HG03025 (cell line): ENCODE results near the gene PPP1R9B.

Experiments used
- ATAC-seq: cut with Tn5 transposase; IDR thresholded peaks from one replicate; pipeline ENCODE4 v1.9.1; 2021; ENCODE audit warnings: mild to moderate bottlenecking, moderate library complexity; ENCODE audit not compliant: unreplicated experiment, low FRiP score

The PPP1R9B gene

GRCh38 chr17:50187751-50188530 is 37.5 kb upstream of the PPP1R9B start:
- ATAC-seq = no peak

GRCh38 chr17:50187394-50187725 is 36.9 kb upstream of the PPP1R9B start:
- no peak for ATAC-seq

- ATAC-seq = no peak
Measured at GRCh38 chr17:50186661-50187393, 36.4 kb upstream of the PPP1R9B start.

GRCh38 chr17:50185631-50186471 is 35.4 kb upstream of the PPP1R9B start:
- ATAC-seq = no peak

GRCh38 chr17:50184611-50185398 is 34.3 kb upstream of the PPP1R9B start:
- ATAC-seq = no peak

GRCh38 chr17:50184064-50184463 is 33.6 kb upstream of the PPP1R9B start:
- ATAC-seq = no peak

- no peak for ATAC-seq
Measured at GRCh38 chr17:50183421-50183994, 33.0 kb upstream of the PPP1R9B start.

GRCh38 chr17:50182783-50183420 is 32.4 kb upstream of the PPP1R9B start:
- no peak for ATAC-seq

GRCh38 chr17:50181591-50182560 is 31.4 kb upstream of the PPP1R9B start:
- no peak for ATAC-seq

- ATAC-seq = no peak
Measured at GRCh38 chr17:50181144-50181543, 30.7 kb upstream of the PPP1R9B start.

GRCh38 chr17:50180620-50181019 is 30.1 kb upstream of the PPP1R9B start:
- ATAC-seq = no peak

- ATAC-seq = no peak
Measured at GRCh38 chr17:50180111-50180510, 29.6 kb upstream of the PPP1R9B start.

- ATAC-seq = peak; percentile 47
Measured at GRCh38 chr17:50177983-50178834, 27.7 kb upstream of the PPP1R9B start.

GRCh38 chr17:50177476-50177875 is 27.0 kb upstream of the PPP1R9B start:
- no peak for ATAC-seq

GRCh38 chr17:50176559-50177357 is 26.3 kb upstream of the PPP1R9B start:
- ATAC-seq = no peak

- ATAC-seq = no peak
Measured at GRCh38 chr17:50175035-50175807, 24.7 kb upstream of the PPP1R9B start.
